Psoas muscle (tissue), 8 donors: Measurements from ENCODE around the gene IGFLR1. TPM values are rescaled to one million over a fixed set of nuclear protein-coding genes. Genes with fewer than 3 reads are reported as not detected.

Experiments used
- ATAC-seq, 4 donors: fragments of 200-7000 bp; cut with Tn5 transposase; one replicate each; pipeline ENCODE4 v1.9.1; 2020; ENCODE audit warnings: moderate library complexity in 3 of 4, mild to moderate bottlenecking in 2 of 4
- DNase-seq, 2 donors: peaks; one replicate each; pipeline ENCODE4 v3.0.0-alpha.2; 2020
- H3K27ac ChIP-seq: fragments of 200-600 bp; one replicate; pipeline ENCODE4 v1.8.0; 2022
- H3K27me3 ChIP-seq, 3 donors: fragments of 200-600 bp in 1 of 3; one replicate each; pipeline versions ENCODE4 v1.6.1 to v1.8.0; 2013 to 2022; ENCODE audit warnings: low read length in 2 of 3, mild to moderate bottlenecking in 2 of 3, moderate library complexity in 1 of 3; ENCODE audit not compliant: insufficient read depth in 3 of 3
- H3K36me3 ChIP-seq, 2 donors: fragments of 200-600 bp in 1 of 2; one replicate each; pipeline versions ENCODE4 v1.6.1 to v1.8.0; 2013 to 2022; ENCODE audit warnings: low read depth in 1 of 2, mild to moderate bottlenecking in 1 of 2, moderate library complexity in 1 of 2; ENCODE audit not compliant: insufficient read depth in 1 of 2
- H3K4me1 ChIP-seq: fragments of 200-600 bp; one replicate; pipeline ENCODE4 v1.8.0; 2022
- H3K4me3 ChIP-seq: fragments of 200-600 bp; one replicate; pipeline ENCODE4 v1.8.0; 2022; ENCODE audit warnings: mild to moderate bottlenecking
- H3K9me3 ChIP-seq: fragments of 200-600 bp; one replicate; pipeline ENCODE4 v1.8.0; 2022
- CTCF ChIP-seq: fragments of 200-600 bp; IDR thresholded peaks from one replicate; pipeline ENCODE4 v1.8.0; 2022; ENCODE audit warnings: antibody characterized with exemption
- WGBS, 3 donors: extraction: QIAGEN DNeasy Blood & Tissue Kit; methylation state at CpG; one replicate each; pipeline versions ENCODE4 v1.1.6 to v1.1.7; 2013; 5-methylcytosine and 5-hydroxymethylcytosine counted together
- intact Hi-C, 2 donors: fragments of 100-400 bp; cut with DNase I; formaldehyde crosslinking; loops; one replicate each; pipeline versions ENCODE4 v1.11.0 to v1.14.2; 2022
- polyA plus RNA-seq, 3 donors: library from polyadenylated mRNA; stranded (reverse); fragments of 200-250 nt; gene quantifications; one replicate each; pipeline ENCODE4 v1.2.3, GENCODE V29; 2013
- total RNA-seq, 4 donors: library from RNA; stranded (reverse); fragmentation: NEBNext Ultra II Directional in 2 of 4; extraction: Animal tissue kit (Norgen Biotek cat#: 25700) in 2 of 4; gene quantifications; one replicate each; pipeline versions ENCODE4 v1.2.1 to v1.2.4, GENCODE V29; 2021 to 2023
- donor health status: healthy with polysubstance abuse.
- donor health status: DM: no; HTN: no; CAD: no; lungs with moderate emphysema.
- donor health status: Bipolar disorder and iron deficiency.
- donor health status: healthy.
- donor health status: DM: yes; HTN: yes; CAD: no.
- donor health status: DM: no; HTN: no; CAD: no.
- donor health status: DM: no; HTN: no; CAD: no.
- donor health status: DM: yes; HTN: yes; CAD: no.

IGFLR1 gene
- total and polyA plus RNA-seq, 7 donors: 2.0 to 12.4 (median 5.8) TPM

- Histone ChIP-seq H3K36me3 (no peaks in the 10 kb centered on the region), H3K4me3 (no peak overlapping the region), H3K27ac (no peak overlapping the region), H3K4me1 (no peaks in the 10 kb centered on the region), H3K27me3 (peaks cover 0 to 4% (median 0%) of the 10 kb centered on the region in 3 donors), H3K9me3 (no peaks in the 10 kb centered on the region)
- intact Hi-C loops: no loop called here
- no peak for TF ChIP-seq CTCF
- WGBS, 3 donors: 79 to 85% (median 84%) methylated on average over 16 to 19 of the region's 19 CpGs
- ATAC-seq: no peak
- DNase-seq: no peak
Observed at GRCh38 chr19:35789978-35790944, 48.0 kb upstream of the IGFLR1 start.

GRCh38 chr19:35789195-35789977 is 47.1 kb upstream of the IGFLR1 start:
- TF ChIP-seq CTCF: no peak
- peaks cover 0 to 3% of the 10 kb centered on the region in 2 donors for H3K36me3 ChIP-seq
- ATAC-seq (no peak), DNase-seq (no peak)
- no peak overlapping the region for H3K27ac ChIP-seq
- H3K9me3 ChIP-seq: no peaks in the 10 kb centered on the region
- no peak overlapping the region for H3K4me3 ChIP-seq
- H3K27me3 ChIP-seq: no peaks in the 10 kb centered on the region
- intact Hi-C loops: no loop called here
- H3K4me1 ChIP-seq: no peaks in the 10 kb centered on the region
- WGBS, 3 donors: 76 to 83% (median 76%) methylated on average over 10 to 11 of the region's 11 CpGs

- Histone ChIP-seq H3K27me3 (no peaks in the 10 kb centered on the region), H3K4me1 (no peaks in the 10 kb centered on the region), H3K4me3 (no peak overlapping the region), H3K27ac (no peak overlapping the region), H3K36me3 (peaks cover 0 to 3% of the 10 kb centered on the region in 2 donors), H3K9me3 (no peaks in the 10 kb centered on the region)
- 72 to 74% (median 74%) methylated on average over 10 to 12 of the region's 12 CpGs for WGBS, 3 donors
- intact Hi-C loops: no loop called here
- no peak for TF ChIP-seq CTCF
- DNase-seq (no peak), ATAC-seq (no peak)
Observed at GRCh38 chr19:35788205-35788960, 46.1 kb upstream of the IGFLR1 start.

GRCh38 chr19:35787227-35787799 is 45.1 kb upstream of the IGFLR1 start:
- DNase-seq: no peak
- H3K4me1 ChIP-seq: no peaks in the 10 kb centered on the region
- H3K27ac ChIP-seq: no peak overlapping the region
- intact Hi-C loops: no loop called here
- no peaks in the 10 kb centered on the region for H3K27me3 ChIP-seq
- no peak for ATAC-seq
- no peaks in the 10 kb centered on the region for H3K9me3 ChIP-seq
- peaks cover 0 to 9% of the 10 kb centered on the region in 2 donors for H3K36me3 ChIP-seq
- no peak overlapping the region for H3K4me3 ChIP-seq
- WGBS, 3 donors: 89 to 94% (median 92%) methylated on average over 13 to 15 of the region's 15 CpGs
- no peak for TF ChIP-seq CTCF
